ENCODE measurements around the gene TREM2.

GRCh38 chr6:41161380-41161779, 1.5 kb downstream of the TREM2 start:
- no peak for TF ChIP-seq ZNF70 (CRISPR knock-in tag; IDR thresholded peaks at IDR 0.05)
- TF ChIP-seq PATZ1 (CRISPR knock-in tag; IDR thresholded peaks at IDR 0.05; ENCODE audit: borderline replicate concordance) = no peak
- TF ChIP-seq ZFP3 (CRISPR knock-in tag; IDR thresholded peaks at IDR 0.05) = no peak

Data from SK-N-SH treated with all-trans-retinoic acid at 6 μM for 48 hours (cell line).